GM12864 (cell line): ENCODE results near the gene ZNF689.

Source experiments
- DNase-seq: peaks from one replicate; pipeline ENCODE4 v3.0.0-alpha.2; 2011; ENCODE audit warnings: low read depth
- H3K4me3 ChIP-seq: 2 replicates; pipeline ENCODE4 v1.5.1; 2011; ENCODE audit warnings: mild to moderate bottlenecking, low read depth, low read length, control low read depth
- CTCF ChIP-seq: IDR thresholded peaks from 2 replicates; pipeline ENCODE4 v1.5.1; 2011; ENCODE audit warnings: low read depth, mild to moderate bottlenecking, moderate library complexity, low read length, control low read depth, inconsistent platforms; ENCODE audit errors: missing control alignments

ZNF689 gene

GRCh38 chr16:30605158-30605557 lies 5.0 kb downstream of the ZNF689 start:
- TF ChIP-seq CTCF, result no peak
- no peak for DNase-seq
- H3K4me3 ChIP-seq, result no peak overlapping the region

GRCh38 chr16:30604316-30604947 lies 5.8 kb downstream of the ZNF689 start:
- DNase-seq, result no peak
- TF ChIP-seq CTCF, result no peak
- H3K4me3 ChIP-seq, result no peak overlapping the region

GRCh38 chr16:30603945-30604315 lies 6.3 kb downstream of the ZNF689 start:
- no peak for TF ChIP-seq CTCF
- H3K4me3 ChIP-seq, result no peak overlapping the region
- DNase-seq, result no peak

GRCh38 chr16:30602616-30603277 lies 7.4 kb downstream of the ZNF689 start:
- H3K4me3 ChIP-seq, result no peak overlapping the region
- no peak for DNase-seq
- no peak for TF ChIP-seq CTCF

- DNase-seq, result no peak
- no peak overlapping the region for H3K4me3 ChIP-seq
- TF ChIP-seq CTCF, result no peak
Measured at GRCh38 chr16:30601966-30602365, 8.2 kb downstream of the ZNF689 start.

- no peak overlapping the region for H3K4me3 ChIP-seq
- TF ChIP-seq CTCF, result no peak
- no peak for DNase-seq
Measured at GRCh38 chr16:30600929-30601328, 9.3 kb downstream of the ZNF689 start.

GRCh38 chr16:30600215-30600614 lies 10.0 kb downstream of the ZNF689 start:
- no peak overlapping the region for H3K4me3 ChIP-seq

More at GRCh38 chr16:30600215-30600614, 10.0 kb downstream of the ZNF689 start:
- TF ChIP-seq CTCF, result no peak
- DNase-seq, result no peak
